DOHH2 (cell line): Measurements from ENCODE around the gene PDGFC.

Experiments
- EZH2phosphoT487 ChIP-seq: fragments of 200-600 bp; sonication (generic); IDR thresholded peaks from 2 replicates; pipeline ENCODE4 v1.6.1; 2017; ENCODE audit warnings: borderline replicate concordance, mild to moderate bottlenecking, antibody characterized with exemption, low read length, moderate library complexity, mixed read lengths
- TF ChIP-seq, protein P1 (sequence below): fragments of 200-600 bp; sonication (generic); IDR thresholded peaks from one replicate; pipeline ENCODE4 v1.5.1; 2014; ENCODE audit warnings: antibody characterized with exemption, mild to moderate bottlenecking, low read depth, low read length; ENCODE audit not compliant: poor library complexity, severe bottlenecking

DNA sequence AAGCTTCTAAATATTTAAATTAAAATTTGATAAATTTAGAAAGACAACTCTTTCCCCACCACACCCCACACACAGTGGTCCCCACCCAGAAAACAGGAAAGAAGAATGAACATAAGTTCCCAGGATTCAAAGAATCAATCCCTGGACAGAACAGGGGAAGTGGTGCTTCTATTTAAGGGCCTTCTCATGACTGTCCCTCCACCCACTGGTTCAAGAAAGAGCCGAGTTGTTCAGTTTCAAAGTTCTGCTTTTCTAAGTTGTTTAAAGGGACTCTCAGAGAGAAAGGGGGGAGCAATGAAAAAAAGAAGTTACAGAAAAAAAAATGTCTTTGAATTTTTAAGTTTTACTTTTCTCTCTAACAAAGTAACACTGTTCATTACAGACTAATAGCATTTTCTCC is 195.8 kb downstream of the PDGFC start:
- TF ChIP-seq, protein P1, sequence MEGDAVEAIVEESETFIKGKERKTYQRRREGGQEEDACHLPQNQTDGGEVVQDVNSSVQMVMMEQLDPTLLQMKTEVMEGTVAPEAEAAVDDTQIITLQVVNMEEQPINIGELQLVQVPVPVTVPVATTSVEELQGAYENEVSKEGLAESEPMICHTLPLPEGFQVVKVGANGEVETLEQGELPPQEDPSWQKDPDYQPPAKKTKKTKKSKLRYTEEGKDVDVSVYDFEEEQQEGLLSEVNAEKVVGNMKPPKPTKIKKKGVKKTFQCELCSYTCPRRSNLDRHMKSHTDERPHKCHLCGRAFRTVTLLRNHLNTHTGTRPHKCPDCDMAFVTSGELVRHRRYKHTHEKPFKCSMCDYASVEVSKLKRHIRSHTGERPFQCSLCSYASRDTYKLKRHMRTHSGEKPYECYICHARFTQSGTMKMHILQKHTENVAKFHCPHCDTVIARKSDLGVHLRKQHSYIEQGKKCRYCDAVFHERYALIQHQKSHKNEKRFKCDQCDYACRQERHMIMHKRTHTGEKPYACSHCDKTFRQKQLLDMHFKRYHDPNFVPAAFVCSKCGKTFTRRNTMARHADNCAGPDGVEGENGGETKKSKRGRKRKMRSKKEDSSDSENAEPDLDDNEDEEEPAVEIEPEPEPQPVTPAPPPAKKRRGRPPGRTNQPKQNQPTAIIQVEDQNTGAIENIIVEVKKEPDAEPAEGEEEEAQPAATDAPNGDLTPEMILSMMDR, result no peak
- TF ChIP-seq EZH2phosphoT487, result no peak
